Fibroblast of mammary gland (primary cell): ENCODE data around the gene CAPRIN1.
"Not testable (repeated sequence)": the region's sequence is repeated elsewhere in the genome, so short reads cannot be mapped to it uniquely, and the experiment has no call there.

Source experiments
- DNase-seq: peaks from one replicate; pipeline ENCODE4 v3.0.0-alpha.2; 2010; ENCODE audit warnings: low read depth
- H3K4me3 ChIP-seq: 2 replicates; pipeline ENCODE4 v1.5.1; 2011; ENCODE audit warnings: low read depth, mild to moderate bottlenecking, low read length, moderate library complexity; ENCODE audit not compliant: control insufficient read depth
- CTCF ChIP-seq: conservative IDR thresholded peaks from 2 replicates; pipeline ENCODE4 v1.5.1; 2011; ENCODE audit warnings: low read depth, low read length, inconsistent platforms; ENCODE audit not compliant: control insufficient read depth, insufficient read depth

Gene CAPRIN1

GRCh38 chr11:34055218-34056000 is 3.9 kb downstream of the CAPRIN1 start:
- TF ChIP-seq CTCF, result no peak
- H3K4me3 ChIP-seq, result no peak overlapping the region
- no peak for DNase-seq

- no peak for DNase-seq
- H3K4me3 ChIP-seq, result no peak overlapping the region
- TF ChIP-seq CTCF, result no peak
Measured at GRCh38 chr11:34056672-34057071, 5.1 kb downstream of the CAPRIN1 start.

GRCh38 chr11:34063061-34063795 is 11.7 kb downstream of the CAPRIN1 start:
- no peak overlapping the region for H3K4me3 ChIP-seq
- TF ChIP-seq CTCF, result no peak
- DNase-seq, result no peak

- DNase-seq, result no peak
- no peak overlapping the region for H3K4me3 ChIP-seq
- no peak for TF ChIP-seq CTCF
Measured at GRCh38 chr11:34064291-34064690, 12.8 kb downstream of the CAPRIN1 start.

GRCh38 chr11:34065505-34066203 is 14.1 kb downstream of the CAPRIN1 start:
- peak; percentile 21 for TF ChIP-seq CTCF
- no peak overlapping the region for H3K4me3 ChIP-seq
- DNase-seq, result peak; percentile 60

GRCh38 chr11:34066766-34067165 is 15.2 kb downstream of the CAPRIN1 start:
- H3K4me3 ChIP-seq, result not testable (repeated sequence)
- peak; percentile 38 for DNase-seq

- no peak overlapping the region for H3K4me3 ChIP-seq
- no peak for TF ChIP-seq CTCF
- no peak for DNase-seq
Measured at GRCh38 chr11:34067383-34068065, 16.0 kb downstream of the CAPRIN1 start.
